Kidney (tissue), 14 donors: ENCODE measurements around the gene PRR35. TPM values are rescaled to one million over a fixed set of nuclear protein-coding genes. Genes with fewer than 3 reads are reported as not detected.

ENCODE experiments used
- DNase-seq, 5 donors: peaks; one replicate each; pipeline ENCODE4 v3.0.0-alpha.2; 2013 to 2020
- FAIRE-seq: peaks from 2 replicates; lab custom pipeline; 2012; peaks lifted over from hg19 to GRCh38; lab: Jason Lieb, UNC
- H3K27ac ChIP-seq, 2 donors: one replicate each; pipeline ENCODE4 v1.7.0; 2013; ENCODE audit warnings: low read depth in 2 of 2, low read length in 2 of 2, inconsistent platforms in 1 of 2
- H3K27me3 ChIP-seq: one replicate; pipeline ENCODE4 v1.7.1; 2013; ENCODE audit warnings: low read length, inconsistent platforms; ENCODE audit not compliant: control insufficient read depth, insufficient read depth
- H3K36me3 ChIP-seq, 3 donors: one replicate each; pipeline versions ENCODE4 v1.7.0 to v1.7.1; 2013; ENCODE audit warnings: low read length in 3 of 3, control low read depth in 1 of 3, inconsistent platforms in 1 of 3; ENCODE audit not compliant: insufficient read depth in 3 of 3, control insufficient read depth in 2 of 3
- H3K4me1 ChIP-seq, 3 donors: one replicate each; pipeline versions ENCODE4 v1.7.0 to v1.7.1; 2013; ENCODE audit warnings: low read length in 3 of 3, inconsistent platforms in 1 of 3, low read depth in 1 of 3; ENCODE audit not compliant: control insufficient read depth in 2 of 3, insufficient read depth in 2 of 3
- H3K4me3 ChIP-seq, 3 donors: one replicate each; pipeline versions ENCODE4 v1.7.0 to v1.8.1; 2013; ENCODE audit warnings: low read length in 3 of 3, control low read depth in 1 of 3, inconsistent platforms in 1 of 3
- H3K9ac ChIP-seq, 3 donors: one replicate each; pipeline versions ENCODE4 v1.7.0 to v1.7.1; 2013; ENCODE audit warnings: low read length in 3 of 3, control low read depth in 1 of 3, inconsistent platforms in 1 of 3
- H3K9me3 ChIP-seq, 3 donors: one replicate each; pipeline versions ENCODE4 v1.7.0 to v1.7.1; 2013; ENCODE audit warnings: low read length in 3 of 3, control low read depth in 1 of 3, inconsistent platforms in 1 of 3; ENCODE audit not compliant: control insufficient read depth in 2 of 3, insufficient read depth in 1 of 3
- CTCF ChIP-seq: IDR thresholded peaks from 3 replicates; pipeline ENCODE4 v1.5.1; 2012; ENCODE audit warnings: mild to moderate bottlenecking, moderate library complexity, borderline replicate concordance; ENCODE audit not compliant: insufficient read depth; ENCODE audit errors: extremely low read depth
- intact Hi-C: fragments of 100-400 bp; cut with DNase I; formaldehyde crosslinking; loops from one replicate; pipeline ENCODE4 v1.11.1; 2022
- polyA plus RNA-seq: library from polyadenylated mRNA; stranded (reverse); fragments of 350-450 nt; fragmentation: Illumina TruSeq; extraction: RNeasy Lipid Tissue Mini Kit (QIAGEN cat#74804); gene quantifications from one replicate; pipeline ENCODE4 v1.2.3, GENCODE V29; 2014; ENCODE audit warnings: low read depth, low replicate concordance; ENCODE audit not compliant: insufficient read depth
- total RNA-seq: library from RNA; stranded (reverse); fragmentation: NEBNext Ultra II Directional; extraction: Animal tissue kit (Norgen Biotek cat#: 25700); gene quantifications from one replicate; pipeline ENCODE4 v1.2.1, GENCODE V29; 2021
- donor health status: control.
- donor health status: control.
- donor health status: control.
- donor health status: control.
- donor health status: control.
- donor health status: DM: yes; HTN: yes; CAD: no.
- donor health status: Normal renal cell carcinoma (clear cell type).

The PRR35 gene
- total and polyA plus RNA-seq, 2 donors from 2014 or later, result 1.8 to 24.4 TPM

GRCh38 chr16:523097-523741 is 37.0 kb upstream of the PRR35 start:
- intact Hi-C loops, result no loop called here
- peak overlapping the region in 1 of 3 donors; percentile 26 for H3K9ac ChIP-seq
- TF ChIP-seq CTCF, result no peak
- DNase-seq, result peak in 1 of 5 donors; percentile 65
- no peaks in the 10 kb centered on the region for H3K27me3 ChIP-seq
- no peaks in the 10 kb centered on the region for H3K9me3 ChIP-seq
- no peak overlapping the region for H3K27ac ChIP-seq
- peaks cover 0 to 28% (median 14%) of the 10 kb centered on the region in 3 donors for H3K36me3 ChIP-seq
- no peak for FAIRE-seq
- H3K4me1 ChIP-seq, result peaks cover 0 to 19% (median 14%) of the 10 kb centered on the region in 3 donors
- H3K4me3 ChIP-seq, result no peak overlapping the region

GRCh38 chr16:524274-525040 is 35.7 kb upstream of the PRR35 start:
- Histone ChIP-seq H3K4me3 (no peak overlapping the region), H3K4me1 (peaks cover 0 to 30% (median 23%) of the 10 kb centered on the region in 3 donors), H3K27me3 (no peaks in the 10 kb centered on the region), H3K9ac (no peak overlapping the region), H3K9me3 (no peaks in the 10 kb centered on the region), H3K36me3 (peaks cover 0 to 19% (median 12%) of the 10 kb centered on the region in 3 donors), H3K27ac (peak overlapping the region in 1 of 2 donors; percentile 50)
- no peak for TF ChIP-seq CTCF
- DNase-seq (peak in 2 of 5 donors; percentile 61 to 75), FAIRE-seq (no peak)
- intact Hi-C loops, result no loop called here

GRCh38 chr16:525123-525519 is 35.1 kb upstream of the PRR35 start:
- no peaks in the 10 kb centered on the region for H3K27me3 ChIP-seq
- no peak overlapping the region for H3K4me3 ChIP-seq
- H3K9ac ChIP-seq, result peak overlapping the region in 1 of 3 donors; percentile 87
- intact Hi-C loops, result no loop called here
- FAIRE-seq (no peak), DNase-seq (no peak)
- TF ChIP-seq CTCF, result no peak
- H3K9me3 ChIP-seq, result no peaks in the 10 kb centered on the region
- H3K36me3 ChIP-seq, result peaks cover 0 to 13% (median 7%) of the 10 kb centered on the region in 3 donors
- H3K4me1 ChIP-seq, result peaks cover 0 to 37% (median 23%) of the 10 kb centered on the region in 3 donors
- H3K27ac ChIP-seq, result peak overlapping the region; percentile 50 to 98
